NT2/D1 (cell line): ENCODE results near the gene DPH6.

Experiments used
- SUZ12 ChIP-seq: IDR thresholded peaks from 2 replicates; pipeline ENCODE4 v1.6.1; 2011; ENCODE audit not compliant: insufficient read length, insufficient read depth; ENCODE audit errors: extremely low read depth
- YY1 ChIP-seq: IDR thresholded peaks from 2 replicates; pipeline ENCODE4 v1.6.1; 2011; ENCODE audit not compliant: insufficient read length, insufficient read depth
- ZNF274 ChIP-seq: IDR thresholded peaks from 2 replicates; pipeline ENCODE4 v1.6.1; 2011; ENCODE audit warnings: mild to moderate bottlenecking, low read depth, low read length

DNA sequence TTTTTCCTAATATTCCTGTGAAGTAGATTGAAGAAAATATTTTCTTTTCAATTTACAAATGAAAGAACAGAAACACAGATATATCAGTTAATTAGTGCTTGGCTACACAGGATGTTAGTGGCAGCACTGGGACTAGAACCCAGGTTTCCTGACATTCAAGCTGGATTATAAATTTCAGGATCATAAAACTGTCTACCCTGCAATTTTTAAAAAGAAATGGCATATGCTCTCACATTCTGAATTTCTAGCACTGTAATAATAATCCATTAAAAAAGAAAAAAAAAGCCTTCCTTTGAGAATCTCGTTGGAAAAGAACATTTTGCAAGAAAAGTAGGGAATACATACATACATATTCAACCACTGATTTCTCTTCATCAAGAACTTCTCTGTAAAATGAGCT, 9.3 kb upstream of the DPH6 start:
- no peak for TF ChIP-seq YY1
- no peak for TF ChIP-seq SUZ12
- TF ChIP-seq ZNF274 = no peak
